GM18909 (cell line): ENCODE data around the gene FAM227B.
"Not testable (repeated sequence)": the region's sequence is repeated elsewhere in the genome, so short reads cannot be mapped to it uniquely, and the experiment has no call there.

ENCODE experiments used
- ATAC-seq: cut with Tn5 transposase; IDR thresholded peaks from one replicate; pipeline ENCODE4 v1.9.1; 2021; ENCODE audit warnings: mild to moderate bottlenecking; ENCODE audit not compliant: unreplicated experiment, poor library complexity

The FAM227B gene, protein sequence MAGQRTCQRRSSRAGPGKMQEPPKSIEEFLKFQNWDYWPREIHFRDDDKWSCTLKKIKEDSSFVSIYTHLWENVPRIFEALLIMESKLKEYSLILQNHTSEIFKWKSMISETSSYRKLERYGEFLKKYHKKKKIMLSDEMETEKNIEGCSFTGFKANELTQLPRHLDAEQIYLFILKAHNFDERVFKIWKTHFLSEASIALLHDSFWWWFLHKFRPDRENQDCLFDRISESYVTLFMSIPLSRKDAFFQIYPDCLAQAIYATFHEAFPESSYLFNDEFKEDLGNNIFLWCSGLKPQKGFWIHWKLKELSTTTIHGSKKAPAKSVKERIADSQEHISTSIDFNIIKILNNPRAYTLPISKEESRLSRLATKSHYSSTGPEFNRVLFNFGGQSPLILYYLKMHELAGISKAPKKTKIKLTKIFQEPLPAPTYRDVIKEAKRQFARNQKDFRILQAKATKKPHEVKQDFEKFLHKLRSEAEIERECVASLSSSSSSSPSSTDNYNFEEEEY

DNA sequence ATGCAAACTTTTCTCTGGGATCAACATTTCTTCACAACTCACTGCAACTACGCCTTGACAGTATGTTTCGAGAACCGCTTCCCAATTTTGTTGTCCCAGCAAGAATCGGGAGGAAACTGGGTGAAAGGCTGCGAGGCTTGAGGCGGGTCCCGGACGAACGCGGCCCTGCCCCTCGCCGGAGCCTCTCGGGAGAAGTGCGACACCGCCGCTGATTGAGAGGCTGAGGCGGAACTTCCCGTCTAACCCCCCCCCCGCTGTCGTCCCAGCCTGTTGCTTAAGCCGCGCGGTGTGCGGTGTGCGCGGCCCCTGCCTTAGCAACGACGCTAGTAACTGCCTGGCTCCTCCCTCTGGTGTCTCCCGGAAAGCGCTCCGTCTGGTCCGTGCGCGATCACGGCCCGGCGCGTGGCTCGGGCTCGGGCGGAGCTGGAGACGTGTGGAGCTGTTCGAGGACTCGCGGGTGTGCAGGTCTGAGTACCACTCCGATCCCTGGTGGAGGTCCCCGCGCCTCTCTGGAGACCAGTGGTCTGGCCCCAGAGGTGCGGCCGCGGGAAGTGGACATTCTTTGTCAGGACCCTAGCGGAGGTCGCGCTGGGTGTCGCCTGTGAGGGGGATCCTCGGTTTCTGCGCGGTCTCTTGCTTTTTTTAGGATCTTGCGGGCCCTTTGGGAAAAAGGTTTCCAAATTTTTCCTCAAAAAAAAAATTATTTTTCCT lies at the start of gene FAM227B, which contains the start of gene DTWD1:
FAM227B (minus strand) TSS at position 161 of the 711 bp plus-strand sequence. CDS start 5,647 bp downstream, outside the sequence.
DTWD1 (plus strand) TSS at position 391 of the 711 bp plus-strand sequence. CDS start 4,120 bp downstream, outside the sequence.
- ATAC-seq = peak; percentile 98

DNA sequence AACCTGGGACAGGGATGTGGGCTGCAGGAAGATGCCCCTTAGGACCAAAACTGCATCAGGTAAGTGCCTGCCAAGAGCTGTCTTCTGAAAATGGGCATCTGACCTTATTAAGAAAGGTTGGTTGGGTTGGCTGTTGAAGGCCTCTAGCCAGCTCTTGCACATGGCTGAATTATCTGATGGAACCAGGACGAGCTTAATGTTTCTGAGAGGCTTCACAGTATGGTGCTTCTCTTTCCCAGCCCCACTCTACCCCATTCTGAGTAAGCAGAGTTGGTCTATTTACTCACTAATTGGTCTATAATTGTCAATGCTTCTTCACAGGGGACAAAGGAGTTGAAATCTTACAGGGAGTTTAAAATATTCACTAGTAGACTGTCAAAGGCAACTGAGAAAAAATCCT lies 48.7 kb upstream of the FAM227B start:
- ATAC-seq = no peak

DNA sequence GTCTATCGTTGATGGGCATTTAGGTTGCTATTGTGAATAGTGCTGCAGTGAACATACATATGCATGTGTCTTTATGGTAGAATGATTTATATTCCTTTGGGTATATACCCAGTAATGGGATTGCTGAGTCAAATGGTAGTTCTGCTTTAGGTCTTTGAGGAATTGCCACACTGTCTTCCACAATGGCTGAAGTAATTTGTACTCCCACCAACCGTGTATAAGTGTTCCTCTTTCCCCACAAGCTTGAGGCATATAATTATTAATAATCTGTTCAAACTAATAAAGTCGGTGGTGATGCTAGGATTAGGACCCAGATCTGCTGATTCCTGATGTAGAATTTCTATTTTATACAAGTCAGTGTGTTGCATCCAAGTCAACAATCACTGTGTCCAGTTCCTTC lies 45.9 kb upstream of the FAM227B start:
- not testable (repeated sequence) for ATAC-seq

DNA sequence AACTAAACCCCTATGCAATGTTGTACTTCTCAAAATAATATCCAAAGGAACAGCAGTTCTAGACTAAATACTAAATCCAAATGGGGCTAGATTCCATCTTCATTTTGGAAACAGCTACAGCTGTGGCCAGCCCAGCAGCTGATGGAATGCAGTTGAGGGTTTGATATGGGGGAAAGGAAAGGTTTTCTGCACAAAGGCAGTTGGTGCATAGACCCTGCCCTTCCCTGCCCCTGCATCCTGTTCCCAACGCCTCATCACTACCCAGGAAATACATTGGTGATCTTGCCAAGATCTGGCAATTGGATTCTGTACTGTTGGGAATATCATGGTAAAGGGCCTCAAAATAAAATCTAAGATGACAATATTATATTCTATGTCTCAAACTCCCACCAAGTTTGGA lies 44.1 kb upstream of the FAM227B start:
- ATAC-seq = no peak

DNA sequence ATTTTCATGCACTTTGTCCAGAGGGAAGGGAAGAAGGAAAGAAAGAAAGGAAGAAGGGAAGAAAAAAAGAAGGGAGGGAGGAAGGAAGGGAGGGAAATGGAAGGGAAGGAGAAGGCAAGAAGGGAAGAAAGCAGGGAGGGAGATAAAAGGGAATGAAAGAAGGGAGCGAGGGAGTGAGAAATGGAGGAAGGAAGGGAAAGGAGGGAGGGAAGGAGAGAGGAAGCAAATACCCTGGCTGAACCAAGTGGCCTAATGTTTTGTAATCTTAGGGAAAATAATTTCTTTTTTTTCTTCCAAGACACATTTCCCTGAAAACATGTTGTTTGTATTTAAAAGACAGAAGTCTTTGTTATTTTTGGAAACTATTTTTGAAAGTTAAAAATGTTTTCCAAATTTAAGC lies 36.1 kb upstream of the FAM227B start:
- no peak for ATAC-seq

DNA sequence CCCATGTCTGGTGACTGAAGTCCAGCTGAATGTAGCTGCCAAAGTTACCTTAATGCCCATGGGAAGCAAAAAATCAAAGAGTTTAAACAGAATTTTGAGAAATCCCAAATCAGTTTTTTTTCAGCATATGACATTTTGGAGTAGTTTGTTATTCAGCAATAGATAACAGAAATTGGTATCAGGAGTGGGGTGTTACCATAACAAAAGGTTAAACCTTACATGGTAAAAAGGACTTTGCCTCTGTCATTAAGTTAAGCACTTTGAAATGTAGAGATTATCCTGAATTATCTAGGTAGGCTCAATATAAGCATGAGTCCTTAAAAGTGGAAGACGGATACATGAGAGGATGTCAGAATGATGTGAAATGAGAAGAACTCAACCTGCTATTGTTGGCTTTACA lies 32.3 kb upstream of the FAM227B start:
- ATAC-seq = no peak

DNA sequence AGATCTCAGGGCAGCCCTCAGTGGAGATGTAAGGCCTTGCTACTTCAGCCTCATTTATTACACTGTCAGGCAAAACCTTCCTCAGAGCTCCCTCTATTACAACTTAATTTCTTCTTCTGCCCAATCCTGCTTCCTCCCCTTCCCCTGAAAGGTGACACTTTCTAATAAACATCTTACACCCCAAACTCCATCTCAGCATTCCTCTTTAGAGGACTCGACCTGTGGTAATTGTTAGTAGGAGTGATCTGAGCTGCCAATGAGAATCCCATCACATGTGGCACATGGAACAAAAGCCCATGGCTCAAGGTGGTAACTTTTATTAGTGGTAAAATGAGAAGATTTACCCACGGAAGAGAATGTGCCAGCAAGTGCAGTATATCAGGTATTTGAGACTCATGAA lies 30.1 kb upstream of the FAM227B start:
- ATAC-seq = no peak

DNA sequence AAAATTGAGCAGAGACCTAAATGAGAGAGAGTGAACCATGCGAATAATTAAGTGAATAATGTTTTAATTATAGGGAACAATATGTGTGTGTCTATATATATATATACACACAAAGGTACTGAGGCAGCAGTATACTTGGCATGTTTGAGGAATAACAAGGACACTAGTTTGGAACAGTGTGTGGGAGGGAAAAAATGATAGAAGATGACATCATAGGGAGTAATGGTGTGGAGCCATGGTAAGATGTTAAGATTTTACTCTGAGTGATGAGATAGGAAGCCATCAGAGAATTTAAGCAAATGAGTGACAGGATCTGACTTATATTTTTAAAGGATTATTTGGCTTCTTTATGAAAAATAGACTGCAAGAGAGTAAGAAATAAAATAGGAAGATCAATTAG lies 29.4 kb upstream of the FAM227B start:
- no peak for ATAC-seq

DNA sequence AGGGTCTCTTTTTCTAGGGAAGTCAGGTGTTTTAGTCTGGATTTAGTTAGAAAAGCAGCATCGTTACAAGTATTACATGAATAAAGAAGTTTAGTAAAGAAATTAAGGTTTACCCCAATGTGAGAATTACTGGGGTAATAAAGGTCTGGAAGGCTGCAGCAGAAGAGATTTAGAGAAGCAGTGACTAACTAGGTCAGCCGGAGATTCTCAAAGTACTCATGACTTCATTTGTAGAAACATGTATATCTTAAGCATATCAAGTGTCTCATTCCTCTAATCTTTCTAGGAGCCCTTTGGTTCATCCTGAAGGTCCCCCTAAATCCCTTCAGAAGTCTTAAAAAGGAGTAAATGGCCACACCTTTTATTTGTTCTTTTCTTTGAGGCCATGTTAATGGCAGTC lies 26.3 kb upstream of the FAM227B start:
- no peak for ATAC-seq

DNA sequence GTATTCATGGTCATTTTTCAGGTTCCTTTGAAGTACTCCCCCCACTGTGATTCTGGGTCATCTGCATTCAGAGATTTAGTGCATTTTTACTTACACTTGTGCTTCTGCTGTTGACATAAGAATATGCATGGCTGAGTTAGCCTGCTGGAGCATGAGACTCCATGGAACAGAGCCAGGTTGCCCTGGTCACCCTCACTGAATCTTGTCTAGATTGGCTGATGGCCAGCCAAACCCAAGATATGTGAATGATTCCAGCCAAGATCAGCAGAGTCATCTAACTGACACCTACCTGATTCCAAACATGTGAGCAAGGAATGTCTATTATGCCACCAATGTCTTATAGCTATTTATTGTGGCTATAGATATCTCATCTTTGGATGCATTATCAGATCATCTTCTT lies 25.3 kb upstream of the FAM227B start:
- no peak for ATAC-seq

DNA sequence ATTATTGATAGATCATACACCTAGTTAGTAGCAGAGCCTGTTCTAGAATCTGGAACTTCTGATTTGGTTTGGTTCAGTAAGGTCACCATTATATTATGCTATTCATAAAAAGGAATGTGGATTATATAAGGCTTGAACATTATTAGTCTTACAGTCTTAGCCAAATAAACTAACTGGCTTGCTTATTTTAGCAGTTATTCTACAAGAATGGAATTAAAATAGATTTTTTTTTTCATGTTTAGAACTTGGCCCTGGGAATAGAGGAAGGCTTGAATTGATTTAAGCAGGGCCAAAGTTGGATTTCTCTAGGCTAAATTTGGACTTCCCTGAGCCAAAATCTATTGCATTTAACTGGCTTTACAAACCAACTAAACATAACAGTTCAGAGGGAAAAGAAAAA lies 24.7 kb upstream of the FAM227B start:
- no peak for ATAC-seq

DNA sequence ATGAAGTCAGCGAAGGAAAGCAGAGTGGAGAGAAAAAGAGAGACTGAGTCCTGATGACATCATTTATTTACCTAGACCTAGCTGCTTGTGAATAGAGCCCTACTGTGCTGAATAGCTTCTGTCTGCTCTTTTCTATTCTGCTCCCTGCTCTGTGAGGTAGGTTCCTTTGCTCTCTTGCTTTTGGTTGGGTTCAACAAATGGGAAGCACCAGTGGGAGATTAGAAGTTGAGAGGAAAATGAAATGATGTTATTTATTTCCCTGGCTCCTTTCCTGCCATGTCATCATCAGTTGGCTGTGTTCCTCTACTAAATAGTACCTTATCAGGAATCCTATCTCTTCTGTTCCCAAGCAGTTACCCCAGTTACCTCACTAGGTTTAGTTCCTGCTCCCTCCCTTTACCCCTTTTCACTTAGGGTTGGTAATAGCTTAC lies 23.8 kb upstream of the FAM227B start:
- no peak for ATAC-seq

DNA sequence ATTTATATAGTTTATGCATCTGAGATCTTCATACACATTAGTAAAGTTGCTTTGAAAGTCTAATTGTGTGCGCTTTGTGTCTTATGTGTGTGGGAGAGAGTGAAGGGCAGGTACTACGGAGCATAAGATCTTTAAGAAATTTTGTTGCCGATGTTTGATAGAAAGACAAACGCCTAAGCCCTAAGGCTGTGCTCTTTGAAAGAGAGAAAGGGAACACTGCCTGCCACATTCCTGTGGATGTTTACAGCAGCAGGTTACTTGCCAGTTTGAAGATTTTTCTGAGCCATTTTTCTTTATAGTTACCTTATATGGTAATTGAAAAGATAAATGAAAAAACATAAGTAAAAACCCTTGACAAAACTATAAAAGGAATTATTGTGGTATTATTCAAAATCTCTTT lies 17.2 kb upstream of the FAM227B start:
- ATAC-seq = no peak

DNA sequence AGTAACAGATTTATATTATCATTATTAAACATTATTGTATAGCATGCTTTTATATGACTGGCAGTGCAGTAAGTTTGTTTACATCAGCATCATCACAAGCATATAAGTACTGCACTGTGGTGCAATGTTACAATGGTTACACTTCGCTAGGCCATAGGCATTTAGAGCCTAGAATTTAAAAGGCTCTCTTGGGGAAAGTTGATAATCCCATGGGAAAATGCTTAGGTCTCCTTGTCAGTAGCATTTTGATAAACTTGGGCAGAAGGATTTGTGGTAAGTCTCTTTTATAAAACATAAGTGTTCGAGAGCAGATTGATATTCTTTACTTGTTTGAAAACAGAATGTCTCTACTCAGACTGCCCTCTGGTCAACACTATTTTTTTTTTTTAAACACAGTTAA lies 7.8 kb upstream of the FAM227B start:
- no peak for ATAC-seq

DNA sequence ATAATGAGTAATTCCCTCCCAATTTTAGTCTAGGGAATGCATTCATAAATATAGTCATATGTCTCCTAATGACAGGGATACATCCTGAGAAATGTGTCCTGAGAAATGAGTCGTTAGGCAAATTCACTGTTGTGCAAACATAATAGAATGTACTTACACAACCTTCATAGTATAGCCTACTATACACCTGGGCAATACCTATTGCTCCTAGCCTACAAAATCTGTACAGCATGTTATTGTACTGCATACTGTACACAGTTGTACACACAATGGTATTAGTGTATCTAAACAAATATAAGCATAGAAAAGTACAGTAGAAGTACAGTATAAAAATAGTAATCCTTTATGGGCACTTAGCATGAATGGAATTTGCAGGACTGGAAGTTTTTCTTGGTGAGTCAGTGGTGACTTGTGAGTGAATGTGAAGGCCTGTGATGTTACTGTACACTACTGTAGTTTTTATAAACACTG lies 6.8 kb upstream of the FAM227B start:
- ATAC-seq = no peak

DNA sequence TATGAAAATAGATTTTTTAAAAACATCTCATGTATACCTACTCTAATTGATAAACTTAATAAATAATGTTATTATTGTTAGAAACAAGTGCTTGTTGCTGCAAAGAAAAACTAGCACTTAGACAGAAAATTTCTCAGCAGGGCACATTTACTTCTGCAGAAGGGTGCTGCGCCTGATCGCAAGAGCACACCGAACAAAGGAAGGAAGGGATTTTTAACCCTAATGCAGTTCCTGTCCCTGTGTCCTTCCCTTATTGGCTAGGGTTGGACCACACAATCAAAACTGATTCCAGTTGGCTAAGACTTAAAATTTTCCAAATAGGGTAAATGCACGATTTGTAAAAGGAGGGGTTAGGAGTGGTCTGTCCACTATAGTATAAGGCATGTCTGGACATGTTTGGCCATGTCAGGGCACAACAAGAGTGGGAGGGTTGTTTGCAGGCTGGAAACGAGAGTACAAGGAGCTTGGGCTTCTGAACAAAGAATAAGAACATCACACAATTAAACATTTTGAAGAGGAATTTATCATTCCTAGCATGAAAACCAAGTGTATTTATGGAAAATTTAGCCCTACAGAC lies 4.9 kb upstream of the FAM227B start:
- ATAC-seq = no peak

DNA sequence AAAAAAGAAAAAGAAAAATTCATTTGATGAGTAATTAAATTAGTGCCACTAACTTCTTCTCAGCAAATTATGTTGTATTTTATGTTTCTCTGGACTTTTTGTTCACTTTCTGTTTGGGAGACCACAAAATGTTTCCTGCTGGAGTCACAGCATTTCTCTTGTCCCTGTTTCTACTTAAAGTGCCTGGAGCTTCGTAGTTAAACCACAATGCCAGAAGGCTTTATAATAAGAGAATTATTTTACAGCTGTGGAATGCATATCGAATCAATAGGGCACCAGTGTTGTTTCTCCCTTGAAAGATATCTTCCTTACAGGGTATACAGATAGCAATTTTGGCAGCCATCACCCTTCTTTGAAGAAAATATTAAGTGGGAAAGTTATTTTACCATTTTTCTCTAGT lies 3.4 kb upstream of the FAM227B start:
- no peak for ATAC-seq

DNA sequence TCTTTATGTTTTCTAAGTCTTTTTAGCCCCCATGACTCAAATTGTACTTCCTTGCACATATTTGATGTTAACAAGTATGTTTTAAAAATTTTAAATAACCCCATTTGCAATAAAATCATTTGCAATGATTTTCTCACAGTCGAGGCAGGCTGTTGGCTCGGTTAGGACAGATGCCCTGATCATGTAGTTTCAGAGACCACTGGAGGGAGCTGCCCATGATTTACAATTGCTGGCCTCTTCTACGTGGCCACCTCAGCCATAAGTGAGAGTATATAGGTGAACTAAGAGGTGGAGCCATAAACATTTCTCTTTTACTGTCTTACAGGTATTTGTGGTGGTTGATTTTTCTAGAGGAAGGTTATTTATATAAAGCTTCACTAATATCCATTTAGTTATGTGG lies 1.9 kb upstream of the FAM227B start:
- no peak for ATAC-seq

DNA sequence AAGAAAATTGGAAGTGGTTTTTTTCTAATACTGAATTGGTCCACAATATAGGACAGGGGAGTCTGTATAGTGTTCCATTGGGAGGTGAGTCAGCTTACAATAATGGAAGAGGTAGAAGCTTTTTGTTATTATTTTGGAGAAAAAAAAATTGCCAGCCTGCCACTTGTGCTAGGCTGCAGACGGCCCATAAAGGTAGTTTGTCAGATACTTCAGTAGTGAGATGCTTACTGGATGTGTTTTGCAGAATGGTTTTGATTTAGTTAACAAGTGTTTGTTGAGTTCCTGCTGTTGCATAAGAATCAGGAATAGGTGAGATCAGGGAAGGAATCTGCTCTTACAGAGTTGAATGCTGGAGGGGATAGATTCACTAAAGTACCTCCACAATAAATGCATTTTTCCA lies 1.3 kb upstream of the FAM227B start:
- no peak for ATAC-seq

DNA sequence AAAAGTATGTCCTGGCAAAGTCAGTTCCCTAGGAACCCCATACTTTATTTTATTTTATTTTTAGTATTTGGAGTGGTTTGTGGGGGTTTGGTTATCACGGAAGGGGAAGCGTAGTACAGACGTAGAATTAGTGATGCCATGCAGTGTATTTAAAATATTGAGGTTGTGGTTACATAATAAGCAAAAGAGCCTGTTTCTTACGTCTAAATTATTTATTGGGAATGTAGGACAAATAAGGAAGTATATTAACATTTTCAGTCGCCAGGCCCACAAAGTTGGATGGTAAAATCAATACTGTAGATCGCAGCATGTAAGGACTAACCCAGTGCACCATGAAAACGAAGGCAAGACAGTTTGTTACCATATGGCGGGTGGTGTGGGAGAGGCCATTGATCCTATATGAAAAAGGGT lies 788 bp upstream of the FAM227B start:
- no peak for ATAC-seq

DNA sequence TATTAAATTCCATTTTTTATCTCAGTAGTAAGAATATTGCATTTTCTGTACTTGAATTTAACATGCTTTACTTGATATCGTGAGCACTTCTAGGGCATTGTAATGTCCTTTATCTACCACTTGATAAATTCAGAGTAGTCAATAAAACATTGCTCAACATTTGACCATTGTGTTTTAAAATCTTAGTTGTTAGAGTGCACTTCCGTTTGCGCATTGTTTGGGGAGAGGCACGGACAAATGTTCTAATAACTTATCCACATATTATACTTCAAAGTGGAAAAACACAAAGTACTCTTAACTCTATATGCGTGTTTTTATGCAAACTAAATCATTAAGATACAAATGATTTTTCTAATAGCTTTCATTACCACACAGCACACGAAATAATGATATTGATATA lies 419 bp downstream of the FAM227B start:
- peak; percentile 3 for ATAC-seq
